Epithelial cell of esophagus (primary cell): ENCODE data around the gene ANAPC7.

Experiments used
- DNase-seq: peaks from one replicate; pipeline ENCODE4 v3.0.0; 2010; ENCODE audit warnings: low read depth
- H3K4me3 ChIP-seq: 2 replicates; pipeline ENCODE4 v1.5.1; 2011; ENCODE audit warnings: mild to moderate bottlenecking, low read length, control low read depth
- TF ChIP-seq, protein P1 (sequence below): IDR thresholded peaks from 2 replicates; pipeline ENCODE4 v1.5.1; 2011; ENCODE audit warnings: low read depth, mild to moderate bottlenecking, low read length, control low read depth, inconsistent platforms; ENCODE audit not compliant: insufficient read depth; ENCODE audit errors: missing control alignments

The ANAPC7 gene

DNA sequence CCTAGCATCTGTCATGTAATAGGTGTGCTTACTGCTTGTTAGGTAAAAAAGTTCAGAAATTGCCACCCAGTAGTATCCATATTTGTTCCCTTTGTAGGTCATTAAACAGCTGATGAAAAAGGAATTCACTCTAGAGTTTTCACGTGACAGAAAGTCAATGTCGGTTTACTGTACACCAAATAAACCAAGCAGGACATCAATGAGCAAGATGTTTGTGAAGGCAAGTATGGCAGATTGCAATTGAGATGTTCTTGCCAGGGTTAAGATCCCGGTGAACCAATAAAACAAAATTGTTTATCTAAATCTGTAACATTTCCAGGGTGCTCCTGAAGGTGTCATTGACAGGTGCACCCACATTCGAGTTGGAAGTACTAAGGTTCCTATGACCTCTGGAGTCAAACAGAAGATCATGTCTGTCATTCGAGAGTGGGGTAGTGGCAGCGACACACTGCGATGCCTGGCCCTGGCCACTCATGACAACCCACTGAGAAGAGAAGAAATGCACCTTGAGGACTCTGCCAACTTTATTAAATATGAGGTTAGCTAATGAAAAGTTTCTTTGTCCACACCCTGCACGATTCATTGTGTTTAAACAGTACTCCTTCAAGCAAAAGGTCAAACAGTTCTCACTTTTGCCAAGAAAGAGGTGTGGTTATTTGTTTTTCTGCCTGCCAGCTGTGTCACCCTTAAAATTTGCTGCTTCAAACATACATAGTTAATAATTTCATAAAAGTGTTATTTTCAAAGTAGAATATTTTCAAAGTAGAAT lies 64.1 kb downstream of the ANAPC7 start:
- H3K4me3 ChIP-seq: no peak overlapping the region
- DNase-seq: peak; percentile 41
- TF ChIP-seq, protein P1, sequence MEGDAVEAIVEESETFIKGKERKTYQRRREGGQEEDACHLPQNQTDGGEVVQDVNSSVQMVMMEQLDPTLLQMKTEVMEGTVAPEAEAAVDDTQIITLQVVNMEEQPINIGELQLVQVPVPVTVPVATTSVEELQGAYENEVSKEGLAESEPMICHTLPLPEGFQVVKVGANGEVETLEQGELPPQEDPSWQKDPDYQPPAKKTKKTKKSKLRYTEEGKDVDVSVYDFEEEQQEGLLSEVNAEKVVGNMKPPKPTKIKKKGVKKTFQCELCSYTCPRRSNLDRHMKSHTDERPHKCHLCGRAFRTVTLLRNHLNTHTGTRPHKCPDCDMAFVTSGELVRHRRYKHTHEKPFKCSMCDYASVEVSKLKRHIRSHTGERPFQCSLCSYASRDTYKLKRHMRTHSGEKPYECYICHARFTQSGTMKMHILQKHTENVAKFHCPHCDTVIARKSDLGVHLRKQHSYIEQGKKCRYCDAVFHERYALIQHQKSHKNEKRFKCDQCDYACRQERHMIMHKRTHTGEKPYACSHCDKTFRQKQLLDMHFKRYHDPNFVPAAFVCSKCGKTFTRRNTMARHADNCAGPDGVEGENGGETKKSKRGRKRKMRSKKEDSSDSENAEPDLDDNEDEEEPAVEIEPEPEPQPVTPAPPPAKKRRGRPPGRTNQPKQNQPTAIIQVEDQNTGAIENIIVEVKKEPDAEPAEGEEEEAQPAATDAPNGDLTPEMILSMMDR: no peak

DNA sequence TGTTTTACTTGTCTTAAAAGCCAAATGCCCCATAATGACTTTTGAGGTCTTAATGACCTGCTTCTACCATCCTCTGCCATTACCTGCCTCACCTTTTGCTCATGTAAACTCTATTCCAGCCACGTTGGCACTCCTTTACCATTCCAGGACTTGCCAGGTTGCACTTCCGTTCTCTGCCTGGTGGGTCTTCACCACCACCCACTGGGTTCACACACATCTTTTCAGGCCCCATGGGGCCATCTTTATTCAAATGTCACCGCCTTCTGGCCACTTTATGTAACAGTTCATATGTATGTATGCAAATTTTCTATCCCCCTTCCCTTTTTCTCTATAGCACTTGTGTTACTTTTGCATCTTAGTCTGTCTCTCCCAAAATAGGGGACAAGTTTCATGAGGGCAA lies 64.8 kb downstream of the ANAPC7 start:
- DNase-seq: no peak
- no peak overlapping the region for H3K4me3 ChIP-seq
- TF ChIP-seq, protein P1: peak; percentile 17

DNA sequence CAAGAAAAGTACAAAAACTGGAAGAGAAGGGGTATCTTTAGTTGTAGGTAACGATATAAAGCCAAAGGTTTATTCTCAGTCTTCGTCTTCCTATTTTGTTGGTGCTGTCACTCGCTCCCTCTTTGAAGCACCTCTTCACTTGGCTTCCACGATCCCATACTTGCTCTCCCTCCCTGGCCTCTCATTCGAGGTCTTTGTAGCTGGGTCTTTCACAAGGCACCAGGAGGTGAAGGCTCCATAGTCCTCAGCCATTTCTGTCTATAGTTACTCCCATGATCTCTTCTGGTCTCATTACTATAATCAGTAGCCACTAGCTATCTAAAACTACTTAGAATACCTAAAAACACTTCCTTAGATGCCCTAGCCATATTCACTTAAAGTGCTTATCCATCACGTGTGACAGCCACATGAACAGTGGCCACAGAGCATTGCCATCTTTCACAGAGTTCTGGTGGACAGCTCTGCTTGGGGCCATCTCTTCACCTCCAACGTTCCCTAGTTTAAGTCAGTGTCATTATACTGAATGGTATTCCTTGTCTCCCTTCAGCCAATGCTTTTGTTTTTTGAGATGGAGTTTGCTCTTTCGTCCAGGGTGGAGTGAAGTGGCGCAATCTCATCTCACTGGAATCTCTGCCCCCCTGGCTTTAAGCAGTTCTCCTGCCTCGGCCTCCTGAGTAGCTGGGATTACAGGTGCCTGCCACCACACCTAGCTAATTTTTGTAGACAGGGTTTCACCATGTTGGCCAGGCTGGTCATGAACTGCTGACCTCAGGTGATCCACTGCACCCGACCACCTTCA lies 65.4 kb downstream of the ANAPC7 start:
- no peak overlapping the region for H3K4me3 ChIP-seq
- TF ChIP-seq, protein P1: no peak
- no peak for DNase-seq

DNA sequence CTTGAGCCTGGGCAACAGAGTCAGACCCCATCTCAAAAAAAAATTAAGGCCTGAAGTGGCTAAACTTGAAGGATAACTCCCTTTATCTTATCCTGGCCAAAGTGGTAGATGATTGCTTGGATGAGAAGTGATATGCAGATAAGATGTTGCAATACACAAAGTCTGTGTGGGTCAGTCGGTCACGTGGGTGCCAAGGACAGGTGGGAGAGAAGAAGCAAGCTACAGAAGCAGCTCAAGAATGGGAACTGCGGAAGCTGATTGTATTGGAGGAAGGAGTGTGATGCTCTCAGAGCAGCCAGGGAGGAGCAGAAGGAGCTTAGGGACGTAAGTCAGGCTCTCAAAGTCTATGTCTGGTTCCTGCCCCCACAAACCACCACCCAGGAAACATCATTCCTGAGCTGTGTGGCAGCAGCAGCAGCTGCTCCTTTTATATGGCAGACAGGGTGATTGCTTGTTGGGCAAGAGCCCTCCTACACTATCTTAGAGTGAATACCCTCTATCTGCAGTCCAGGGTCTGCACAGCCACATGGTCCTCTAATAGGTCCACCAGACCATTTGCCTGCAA lies 67.9 kb downstream of the ANAPC7 start:
- TF ChIP-seq, protein P1: no peak
- H3K4me3 ChIP-seq: no peak overlapping the region
- no peak for DNase-seq

DNA sequence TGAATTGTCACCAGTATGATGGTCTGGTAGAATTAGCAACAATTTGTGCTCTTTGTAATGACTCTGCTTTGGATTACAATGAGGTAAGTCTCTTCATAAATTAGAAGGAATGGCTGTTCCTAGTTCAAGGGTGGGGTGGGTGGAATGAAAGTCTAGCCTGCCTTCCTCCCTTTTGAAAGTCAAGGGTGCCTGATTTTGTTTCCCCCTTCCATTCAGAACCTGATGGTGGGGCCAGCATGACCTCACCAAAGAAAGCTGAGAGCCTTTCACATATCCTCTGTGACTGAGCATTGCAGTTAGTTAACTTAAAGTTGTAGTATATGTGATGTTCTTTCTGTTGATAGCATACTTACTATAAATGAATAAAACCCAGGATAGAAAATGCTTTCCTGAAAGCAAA lies 70.3 kb downstream of the ANAPC7 start:
- DNase-seq: no peak
- no peak overlapping the region for H3K4me3 ChIP-seq
- TF ChIP-seq, protein P1: no peak

DNA sequence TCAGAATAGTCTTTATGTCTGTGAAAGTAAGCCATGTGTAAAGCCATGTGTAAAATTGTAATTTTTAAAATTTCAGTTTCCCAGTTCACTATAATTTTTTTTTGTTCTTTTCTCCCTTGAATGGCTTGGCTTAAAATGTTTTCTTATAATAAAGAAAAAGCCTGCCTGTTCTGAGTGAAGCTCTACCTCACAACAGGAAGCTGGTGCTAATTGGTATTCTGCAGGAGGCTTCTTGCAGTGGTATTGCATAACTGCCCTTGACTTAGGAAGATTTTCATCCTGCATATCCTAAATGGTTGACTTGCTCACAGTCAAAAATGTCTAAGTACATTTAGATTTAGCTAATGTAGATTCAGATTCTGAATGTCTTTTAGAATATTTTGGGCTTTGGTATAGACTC lies 73.0 kb downstream of the ANAPC7 start:
- no peak overlapping the region for H3K4me3 ChIP-seq
- TF ChIP-seq, protein P1: no peak
- peak; percentile 62 for DNase-seq
